ENCODE measurements around the gene CMIP.
A peak's percentile ranks its signal among the peaks of the same experiment; 100 is the strongest.

The CMIP gene

DNA sequence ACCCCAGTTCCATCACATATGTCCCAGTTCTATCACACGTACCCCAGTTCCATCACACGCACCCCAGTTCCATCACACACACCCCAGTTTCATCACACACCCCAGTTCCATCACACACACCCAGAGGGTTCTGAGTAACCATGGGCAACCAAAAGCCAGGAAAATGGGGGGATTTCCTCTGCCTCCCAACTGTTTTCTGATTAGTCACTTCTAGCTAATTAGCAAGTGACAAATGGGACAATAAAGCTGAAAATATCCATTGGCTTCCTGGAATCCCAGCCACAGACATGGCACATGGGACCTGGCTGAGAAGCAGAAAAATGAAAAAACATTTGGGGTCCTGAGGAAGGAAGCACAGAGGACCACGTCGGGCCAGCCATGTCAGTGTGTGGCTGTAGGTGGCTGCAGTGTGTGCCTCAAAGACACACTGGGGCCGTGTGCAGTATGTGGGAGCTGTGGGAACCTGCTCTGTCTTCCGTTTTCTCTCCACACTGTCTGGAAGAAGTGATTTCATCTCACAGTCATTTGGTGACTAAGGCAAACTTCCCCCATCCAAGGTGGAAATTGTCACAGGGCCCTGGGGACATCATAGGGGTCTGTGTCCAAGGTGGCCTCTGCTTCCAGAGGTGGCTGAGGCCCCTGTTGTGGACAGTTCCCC, 106.7 kb downstream of the CMIP start:
- no peak for DNase-seq (ENCODE audit: low spot score)

DNA sequence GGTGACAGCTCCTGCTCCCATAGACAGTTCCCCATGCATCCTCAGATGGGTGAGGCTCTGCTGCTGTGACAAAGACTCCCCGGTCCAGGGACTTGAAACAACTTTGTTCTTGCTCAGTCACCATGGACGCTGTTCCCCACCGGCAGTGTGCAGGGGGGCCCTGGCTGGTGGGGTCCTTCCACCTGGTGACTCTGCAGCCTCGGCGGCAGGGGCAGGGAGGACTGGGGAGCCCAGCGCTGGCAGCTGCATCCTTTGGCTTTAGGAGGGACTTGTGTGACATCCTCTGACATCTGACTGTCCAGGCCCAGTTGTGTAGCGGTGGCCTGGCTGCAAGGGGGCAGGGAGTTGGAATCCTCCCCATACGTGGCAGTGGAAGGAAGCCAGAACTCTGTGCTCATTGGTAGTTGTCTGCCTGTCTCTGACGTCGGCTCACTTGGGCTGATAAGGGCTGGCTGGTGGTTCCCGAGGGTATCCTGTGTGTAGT, 107.3 kb downstream of the CMIP start:
- no peak for DNase-seq (ENCODE audit: low spot score)

DNA sequence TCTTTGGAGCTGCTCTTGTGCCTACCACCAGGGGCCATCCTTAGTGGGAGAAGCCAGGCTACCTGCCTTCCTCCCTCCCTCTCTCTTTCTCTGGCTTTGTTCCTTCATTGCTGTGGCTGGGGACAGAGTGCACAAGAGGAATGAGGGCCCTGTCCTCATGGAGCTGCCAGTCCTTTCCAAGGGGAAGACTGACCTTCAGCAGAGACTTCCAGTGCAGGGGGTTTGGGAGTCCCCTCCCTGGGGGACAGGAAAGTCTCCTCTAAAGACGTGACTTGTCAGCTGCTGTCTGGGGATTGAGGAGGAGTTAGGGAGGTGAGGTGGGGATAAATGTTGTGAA, 108.1 kb downstream of the CMIP start:
- DNase-seq (ENCODE audit: low spot score): no peak

DNA sequence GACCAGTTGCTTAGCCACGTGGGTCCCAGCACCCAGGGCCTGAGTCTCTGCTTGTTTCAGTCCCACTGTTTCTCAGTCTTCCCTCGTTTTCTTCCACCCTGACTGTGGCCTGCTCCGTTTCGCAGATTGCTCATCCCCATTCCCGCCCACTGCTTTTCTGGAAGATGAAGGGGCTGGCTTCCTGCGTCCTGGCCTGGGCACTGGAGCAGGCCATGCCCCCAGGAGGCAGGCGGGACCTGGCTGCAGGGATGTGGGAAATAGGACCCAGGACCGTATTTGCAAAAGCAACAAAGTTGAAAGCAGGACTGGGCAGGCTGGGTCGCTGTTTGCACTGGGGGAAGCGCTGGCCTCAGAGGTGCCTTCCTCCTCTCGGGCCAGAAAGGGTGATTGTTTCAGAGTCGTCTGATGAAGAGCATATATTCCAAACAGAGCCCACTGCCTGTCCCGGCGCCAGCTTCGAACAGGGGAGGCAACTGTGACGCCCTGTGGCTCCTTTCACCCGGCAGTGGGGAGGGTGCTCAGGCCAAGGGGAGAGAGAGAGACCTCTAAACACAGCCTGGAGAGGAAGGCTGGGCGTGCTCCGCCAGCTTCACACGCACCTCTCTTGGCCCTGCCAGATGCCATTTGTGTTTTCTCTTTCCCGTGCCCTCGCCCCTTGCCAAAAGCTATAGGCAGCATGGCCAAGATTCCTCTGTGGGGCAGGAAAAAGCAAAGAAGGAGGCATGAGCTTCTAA, 108.6 kb downstream of the CMIP start:
- peak; percentile 71 for DNase-seq (ENCODE audit: low spot score)

DNA sequence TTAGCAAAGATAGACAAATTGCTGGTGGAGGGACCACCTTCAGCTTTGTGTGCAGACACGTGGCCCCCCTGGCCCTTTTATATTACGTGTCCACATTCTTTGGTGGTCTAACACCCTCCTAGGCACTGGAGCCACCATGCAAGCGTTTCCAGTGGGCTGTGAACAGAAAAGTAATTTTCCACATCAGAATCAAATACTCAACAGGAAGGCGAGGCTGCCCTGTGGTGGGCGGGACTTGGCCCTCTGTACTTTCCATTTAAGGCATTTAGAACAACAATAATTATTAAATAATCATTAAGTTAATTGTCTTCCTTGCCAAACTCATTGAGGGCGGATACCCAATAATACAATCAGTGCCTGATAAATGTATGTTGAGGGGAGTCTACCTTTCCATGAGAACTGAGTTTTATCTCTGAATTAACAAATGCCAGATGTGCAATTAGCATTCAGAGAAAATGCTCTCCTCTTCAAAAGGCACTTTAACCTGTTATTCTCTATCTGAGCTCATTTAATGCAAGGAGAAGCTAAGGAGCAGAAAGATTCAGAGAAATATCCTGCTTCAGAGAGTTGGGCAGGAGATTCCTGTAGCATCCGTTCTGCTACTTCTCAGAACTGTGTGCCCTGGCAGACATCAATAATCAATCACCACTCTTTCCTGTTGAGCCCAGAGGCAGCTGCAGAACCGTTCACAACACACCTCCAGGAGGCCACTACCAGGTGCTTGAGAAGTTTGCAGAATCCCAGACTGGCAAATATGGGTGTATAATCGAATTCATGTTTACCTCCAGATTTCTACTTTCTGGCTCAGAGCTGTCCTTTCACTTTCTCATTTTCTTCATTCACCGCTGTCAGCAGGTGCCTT, 109.4 kb downstream of the CMIP start:
- no peak for DNase-seq (ENCODE audit: low spot score)

DNA sequence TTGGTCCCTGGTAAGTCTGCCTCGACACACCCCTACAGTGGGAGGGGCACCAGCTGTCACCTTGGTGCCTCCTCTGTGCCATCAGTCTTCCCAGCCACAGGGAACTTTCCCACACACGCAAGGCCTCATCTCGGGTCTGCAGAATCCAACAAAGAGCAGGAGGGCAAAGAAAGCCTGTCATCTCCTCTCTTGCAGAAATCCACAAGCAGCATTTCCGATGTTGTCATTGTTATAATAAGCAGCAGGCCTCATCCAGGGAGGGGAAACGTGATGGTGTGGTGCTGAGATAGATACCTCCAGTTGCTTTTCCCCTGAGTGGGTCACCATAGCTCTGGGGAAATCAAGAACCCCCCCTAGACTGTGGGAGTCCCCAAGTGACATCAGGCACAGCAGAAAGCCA, 110.4 kb downstream of the CMIP start:
- no peak for DNase-seq (ENCODE audit: low spot score)

DNA sequence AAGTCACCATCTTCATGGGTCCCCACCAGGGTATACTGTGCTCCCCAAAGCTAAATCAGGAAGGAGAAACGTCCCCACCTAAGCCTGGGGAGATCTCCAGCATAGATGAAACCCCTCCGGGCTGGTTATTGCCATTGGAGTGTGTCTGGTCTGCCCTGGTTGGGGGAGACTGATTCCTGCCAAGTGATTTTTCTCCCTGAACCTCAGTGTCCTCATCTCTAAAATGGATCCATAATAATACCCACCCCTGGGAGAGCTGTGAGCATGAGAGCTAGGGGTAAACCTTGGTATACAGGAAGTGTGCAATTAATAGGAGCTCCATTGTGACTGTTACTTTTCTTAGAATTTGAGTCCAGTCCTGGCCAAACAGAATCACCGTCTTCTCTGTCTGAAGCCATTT, 111.1 kb downstream of the CMIP start:
- no peak for DNase-seq (ENCODE audit: low spot score)

DNA sequence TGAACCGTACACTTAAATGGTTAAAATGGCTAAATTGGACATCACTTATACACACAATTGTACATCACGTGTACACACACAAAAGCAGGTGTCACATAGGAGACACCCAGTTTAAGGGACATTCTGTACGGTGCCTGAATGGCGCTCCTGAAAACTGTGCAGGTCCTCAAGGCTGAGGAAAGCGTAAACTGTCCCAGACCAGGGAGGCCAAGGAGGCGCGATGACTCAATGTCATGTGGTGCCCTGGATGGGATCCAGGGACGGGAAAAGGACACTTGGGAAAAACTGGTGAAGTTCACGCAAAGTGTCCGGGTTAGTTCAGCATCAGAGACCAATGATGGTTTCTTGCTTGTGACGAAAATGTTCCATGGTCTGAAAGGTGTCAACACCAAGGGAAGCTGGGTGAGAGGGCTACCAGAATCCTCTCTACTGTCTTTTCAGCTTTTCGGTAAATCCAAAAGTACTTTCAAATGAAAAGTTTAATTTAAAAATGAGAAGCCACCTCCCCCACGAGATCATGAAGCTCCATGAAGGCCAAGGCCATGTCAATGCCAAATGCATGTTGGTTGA, 112.2 kb downstream of the CMIP start:
- DNase-seq (ENCODE audit: low spot score): no peak

DNA sequence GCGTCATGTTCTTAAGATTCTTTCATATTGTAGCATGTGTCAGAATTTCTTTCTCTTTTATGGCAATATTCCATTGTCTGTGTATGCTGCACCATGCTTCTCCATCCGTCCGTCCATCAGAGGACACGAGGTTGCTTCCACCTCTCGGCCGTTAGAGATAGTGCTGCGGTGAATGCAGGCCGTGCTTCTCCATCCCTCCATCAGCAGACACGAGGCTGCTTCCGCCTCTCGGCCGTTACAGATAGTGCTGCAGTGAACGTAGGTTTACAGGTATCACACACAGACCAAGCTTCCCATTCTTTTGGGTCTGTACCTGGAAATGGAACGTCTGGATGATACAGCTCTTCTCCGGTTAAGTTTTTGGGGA, 113.5 kb downstream of the CMIP start:
- DNase-seq (ENCODE audit: low spot score): no peak

DNA sequence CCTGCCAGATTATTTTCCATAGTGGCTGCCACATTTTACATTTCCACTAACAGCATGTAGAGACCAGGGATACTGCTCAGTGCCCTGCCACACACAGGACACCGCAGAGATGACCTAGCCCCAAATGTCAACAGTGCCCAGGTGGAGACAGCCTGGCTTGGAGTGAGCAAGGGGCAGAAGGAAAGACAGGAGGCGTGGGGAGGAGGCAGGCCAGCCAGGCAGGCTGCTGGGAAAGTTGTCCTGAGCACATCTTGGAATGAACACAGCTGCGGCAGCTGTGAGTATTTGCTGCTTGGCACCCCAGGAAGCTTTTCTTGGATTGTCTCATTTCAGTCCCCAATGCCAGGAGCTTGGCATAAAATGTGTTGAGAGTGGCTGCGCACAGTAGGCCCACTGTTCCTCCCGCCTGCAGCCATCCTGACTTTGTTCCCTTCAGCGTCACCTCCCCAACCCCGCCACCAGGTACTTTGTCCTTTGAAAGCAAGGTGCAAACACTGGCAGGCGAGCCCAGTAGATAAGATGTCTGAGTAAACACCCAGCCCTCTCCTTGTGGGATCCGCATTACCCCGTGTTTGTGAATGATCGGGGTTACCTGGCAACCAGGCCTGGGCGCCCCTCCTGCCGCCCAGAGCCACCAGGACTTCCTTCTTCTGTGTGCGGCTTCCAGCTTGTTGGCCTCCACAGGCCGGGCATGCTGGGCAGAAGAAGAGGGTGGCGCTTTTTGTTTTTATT, 114.0 kb downstream of the CMIP start:
- peak; percentile 75 for DNase-seq (ENCODE audit: low spot score)

DNA sequence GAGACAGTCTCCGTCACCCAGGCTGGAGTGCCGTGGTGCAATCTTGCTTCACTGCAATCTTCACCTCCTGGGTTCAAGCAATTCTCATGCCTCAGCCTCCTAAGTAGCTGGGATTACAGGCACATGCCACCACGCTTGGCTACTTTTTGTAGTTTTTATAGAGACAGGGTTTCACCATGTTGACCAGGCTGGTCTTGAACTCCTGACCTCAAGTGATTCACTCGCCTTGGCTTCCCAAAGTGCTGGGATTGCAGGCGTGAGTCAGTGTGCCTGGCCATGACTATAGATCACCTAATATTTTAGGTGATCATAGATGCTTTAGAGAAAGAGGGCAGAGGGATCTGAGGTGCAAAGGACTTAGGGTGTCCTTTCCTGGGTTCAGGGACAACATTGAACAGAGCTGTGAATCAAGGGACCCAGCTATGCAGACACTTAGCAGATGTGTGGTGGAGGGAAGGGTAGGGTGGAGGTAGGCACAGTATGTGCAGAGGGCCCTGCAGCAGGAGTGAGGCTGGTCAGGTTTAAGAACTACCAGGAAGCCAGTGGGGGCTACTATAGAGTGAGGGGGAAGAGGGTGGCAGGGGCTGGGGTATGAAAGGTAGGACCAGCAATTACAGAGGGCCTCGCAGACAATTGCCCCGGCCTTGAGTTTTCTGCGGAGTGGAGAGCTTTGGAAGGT, 116.5 kb downstream of the CMIP start:
- DNase-seq (ENCODE audit: low spot score): no peak

DNA sequence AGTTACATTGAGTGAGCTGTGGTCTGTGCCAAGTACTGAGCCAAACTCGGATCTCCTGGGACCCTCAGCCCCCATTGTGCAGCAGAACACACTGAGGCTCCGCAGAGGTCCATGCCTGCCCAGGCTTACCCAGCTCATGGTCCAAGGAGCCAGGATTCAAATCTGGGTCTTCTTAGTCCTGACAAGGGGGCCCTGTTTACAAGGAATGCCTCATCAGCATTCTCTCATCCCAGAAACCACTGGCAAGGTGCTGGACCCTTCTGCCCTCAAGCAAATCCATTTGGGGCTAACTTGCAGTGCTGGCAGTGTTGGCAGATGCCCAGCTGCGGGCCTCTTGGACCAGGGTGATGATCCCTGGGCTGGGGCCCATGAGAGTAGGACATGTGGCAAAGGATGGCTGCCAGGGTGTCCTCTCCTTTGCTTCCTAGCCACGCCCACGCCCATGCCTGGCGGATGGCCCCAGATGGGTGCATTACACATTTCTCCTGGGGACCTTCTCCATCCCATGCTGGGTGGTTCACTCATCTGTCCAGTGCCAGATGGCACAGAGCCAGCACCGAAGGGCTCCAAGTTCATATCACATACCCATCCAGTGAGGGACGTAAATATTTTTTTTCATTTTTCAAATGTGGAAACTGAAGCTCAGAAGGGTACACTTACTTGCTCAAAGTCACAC, 117.7 kb downstream of the CMIP start:
- DNase-seq (ENCODE audit: low spot score): no peak

DNA sequence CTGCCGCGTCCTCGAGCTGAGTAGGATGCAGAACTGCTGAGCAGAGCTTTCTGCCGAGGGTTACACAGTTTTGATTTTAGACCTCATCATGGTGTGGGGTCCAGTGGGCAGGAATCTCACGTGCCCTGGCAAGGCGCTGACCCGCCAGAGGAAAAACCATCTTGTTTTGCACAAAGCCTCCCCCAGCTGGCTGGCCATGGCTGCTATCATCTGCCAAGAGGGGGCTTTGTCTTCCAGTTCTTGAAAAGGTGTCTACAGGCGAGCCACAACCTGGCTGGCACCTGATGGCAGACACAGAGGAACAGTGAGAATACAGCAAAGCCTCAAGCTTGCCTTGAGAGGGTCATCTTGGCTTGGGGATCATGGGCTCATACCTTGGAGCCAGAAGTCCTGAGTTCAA, 118.3 kb downstream of the CMIP start:
- DNase-seq (ENCODE audit: low spot score): no peak

DNA sequence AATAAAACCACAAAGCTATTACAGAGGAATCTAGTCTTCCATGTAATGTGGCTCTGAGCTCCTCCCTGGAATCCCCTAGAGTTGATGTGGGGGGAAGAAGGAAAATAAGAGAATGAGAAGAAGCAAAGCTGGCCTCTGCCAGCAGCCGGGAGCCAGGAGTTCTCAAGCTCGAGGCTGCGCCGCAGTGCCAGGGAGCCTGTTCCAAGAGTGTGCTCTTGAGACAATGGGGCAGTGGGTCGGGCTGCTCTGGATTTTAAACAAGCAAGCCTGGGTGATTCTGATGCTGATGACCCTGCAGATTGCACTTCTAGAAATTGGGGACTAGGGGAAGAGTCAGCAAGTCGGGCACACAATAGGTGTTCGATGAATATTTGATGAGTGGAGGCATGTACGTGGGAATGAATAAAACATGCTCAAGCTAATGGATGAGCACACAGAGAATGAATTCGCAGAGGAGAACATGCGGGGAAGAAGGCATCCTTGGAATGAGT, 119.9 kb downstream of the CMIP start:
- no peak for DNase-seq (ENCODE audit: low spot score)

DNA sequence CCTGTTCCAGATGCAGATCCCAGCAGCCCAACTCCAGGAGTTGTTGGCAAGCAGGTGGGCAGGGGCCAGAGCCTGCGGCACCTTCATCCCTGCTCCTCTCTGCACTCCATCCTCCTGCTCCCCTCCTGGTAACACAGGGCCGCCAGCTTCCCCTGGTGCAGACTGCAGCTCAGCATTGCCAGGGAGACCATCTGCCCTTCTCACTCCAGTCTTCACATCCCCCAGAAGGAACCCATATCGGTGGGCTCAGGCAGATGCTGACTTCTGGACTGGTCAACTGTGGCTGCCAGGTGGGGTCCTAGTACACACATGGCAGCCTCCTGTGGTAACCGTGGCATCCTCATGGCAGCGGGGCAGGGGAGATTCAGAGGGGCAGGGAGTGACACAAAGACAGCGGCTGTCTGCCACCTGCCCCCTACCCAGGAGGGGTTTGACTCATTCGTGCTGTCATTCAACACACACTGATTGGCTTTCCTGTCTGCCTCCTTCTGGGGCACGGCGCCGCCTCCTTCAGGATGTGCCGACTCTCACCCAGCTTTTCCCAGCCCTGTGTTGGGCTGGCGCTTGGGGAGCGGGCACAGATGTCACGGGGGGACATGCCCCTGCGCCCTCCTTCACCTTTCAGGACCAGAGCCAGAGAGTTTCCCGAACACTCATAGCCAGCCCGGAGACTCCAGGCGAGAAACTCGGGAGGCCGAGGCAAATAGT, 120.9 kb downstream of the CMIP start:
- DNase-seq (ENCODE audit: low spot score): no peak

DNA sequence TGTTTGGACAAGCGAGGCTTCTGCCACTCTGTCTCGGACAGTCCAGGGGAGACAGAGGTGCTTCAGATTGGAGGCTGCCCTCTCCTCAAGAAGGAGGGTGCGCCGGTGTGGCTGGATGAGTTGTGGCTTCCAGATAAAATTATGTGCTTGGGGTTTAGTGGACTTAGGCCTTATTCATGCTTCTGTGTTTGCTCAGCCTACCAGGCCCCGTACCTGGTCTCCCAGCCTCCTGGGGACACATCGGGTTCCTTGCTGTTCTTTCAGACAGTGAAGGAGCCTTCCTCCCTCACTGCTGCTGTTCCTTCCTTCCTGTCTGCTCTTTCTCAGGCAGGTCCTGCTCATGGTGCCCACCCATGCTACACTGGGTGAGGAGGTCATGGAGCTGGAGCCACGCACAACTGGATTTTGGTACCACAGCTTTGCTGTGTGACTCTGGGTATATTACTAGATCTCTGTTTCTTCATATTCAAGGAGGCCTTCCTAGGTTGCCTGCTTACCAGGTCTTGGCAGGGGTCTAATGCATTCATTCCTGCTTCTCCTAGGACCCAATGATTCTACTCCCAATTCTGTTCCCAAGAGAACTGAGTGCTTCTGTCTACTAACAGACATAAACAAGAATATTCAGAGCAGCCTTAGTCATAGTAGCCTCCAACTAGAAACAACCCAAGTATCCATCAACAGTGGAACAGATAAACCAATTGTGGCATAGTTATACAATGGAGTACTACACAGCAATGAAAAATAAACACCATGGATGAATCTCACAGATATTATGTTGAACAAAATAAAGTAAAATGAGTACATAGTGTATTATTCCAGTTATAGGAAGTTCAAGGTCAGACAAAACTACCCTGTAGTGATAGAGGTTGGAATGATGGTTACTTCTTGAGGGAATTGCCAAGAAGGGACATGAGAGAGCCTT, 121.7 kb downstream of the CMIP start:
- DNase-seq (ENCODE audit: low spot score): no peak

DNA sequence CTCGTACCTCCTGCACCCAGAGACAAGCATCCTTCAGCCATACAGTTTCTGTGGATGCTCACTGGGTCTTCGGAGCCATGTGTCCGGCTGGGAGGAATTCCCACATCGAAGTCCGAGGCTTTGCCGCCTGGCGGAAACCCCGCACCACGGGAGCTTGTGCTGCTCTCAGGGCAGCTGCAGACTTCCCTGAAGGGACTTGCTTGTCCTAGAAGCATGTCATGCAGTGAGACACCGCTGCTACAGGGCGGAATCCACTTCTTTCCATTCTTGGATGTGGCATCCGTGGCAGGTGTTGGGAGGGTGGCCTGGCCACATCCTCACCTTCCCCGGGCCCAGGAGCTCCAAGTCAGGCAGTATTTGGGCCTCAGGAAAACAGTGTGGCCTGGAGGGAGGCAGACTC, 122.5 kb downstream of the CMIP start:
- DNase-seq (ENCODE audit: low spot score): no peak

DNA sequence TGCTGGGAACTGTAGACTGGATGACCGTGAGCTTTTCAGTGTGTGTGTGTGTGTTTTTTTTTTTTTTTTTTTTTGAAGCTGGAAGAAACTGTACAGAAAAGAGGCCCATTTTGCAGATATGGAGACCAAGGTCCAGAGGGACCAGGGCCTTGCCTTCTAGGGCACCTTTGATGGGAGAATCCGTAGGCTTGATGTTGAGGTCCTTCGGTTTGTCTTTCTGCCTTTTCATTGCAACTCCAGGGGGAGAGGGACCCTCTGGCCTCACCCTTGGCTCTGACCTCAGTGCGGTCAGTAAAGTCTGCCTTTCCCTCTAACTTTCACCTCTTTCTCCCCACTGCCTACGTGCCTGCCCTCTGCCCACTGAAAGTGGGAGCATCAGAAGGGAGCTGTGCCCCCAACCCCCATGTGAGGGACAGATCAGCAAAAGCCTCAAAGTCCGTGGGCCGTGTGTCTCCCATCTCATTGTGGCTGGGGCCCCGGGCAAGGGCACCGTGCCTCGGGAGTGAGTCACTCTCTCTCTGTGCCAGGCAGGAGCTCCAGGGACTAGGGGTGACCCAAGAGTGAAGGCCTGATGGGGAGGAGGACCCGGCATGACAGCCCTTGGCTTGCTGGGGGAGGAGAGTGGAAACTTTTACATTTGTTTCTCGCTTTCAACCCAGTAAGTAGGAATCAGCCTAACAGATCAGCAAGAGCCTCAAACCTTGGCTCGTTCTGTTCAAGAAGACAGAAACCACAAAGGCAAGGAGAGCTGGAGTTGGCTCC, 123.6 kb downstream of the CMIP start:
- no peak for DNase-seq (ENCODE audit: low spot score)

Data from HuH-7.5 (cell line).